AG10803 (cell line): ENCODE results near the gene FBRSL1.
A peak's percentile ranks its signal among the peaks of the same experiment; 100 is the strongest.

ENCODE experiments used
- DNase-seq: peaks from one replicate; pipeline ENCODE4 v3.0.0; 2010; ENCODE audit warnings: low read depth
- H3K4me3 ChIP-seq: 2 replicates; pipeline ENCODE4 v1.5.1; 2011; ENCODE audit warnings: mild to moderate bottlenecking, low read length, control low read depth
- CTCF ChIP-seq: conservative IDR thresholded peaks from 2 replicates; pipeline ENCODE4 v1.5.1; 2011; ENCODE audit warnings: mild to moderate bottlenecking, low read length, control low read depth, inconsistent platforms

FBRSL1 gene

GRCh38 chr12:132485619-132486018 is 4.3 kb upstream of the FBRSL1 start:
- no peak for DNase-seq
- TF ChIP-seq CTCF, result no peak
- no peak overlapping the region for H3K4me3 ChIP-seq

- no peak for DNase-seq
Observed at GRCh38 chr12:132486168-132486567, 3.8 kb upstream of the FBRSL1 start.

GRCh38 chr12:132486576-132486975 is 3.4 kb upstream of the FBRSL1 start:
- H3K4me3 ChIP-seq, result no peak overlapping the region
- no peak for TF ChIP-seq CTCF
- DNase-seq, result no peak

More at GRCh38 chr12:132486168-132486567, 3.8 kb upstream of the FBRSL1 start:
- H3K4me3 ChIP-seq, result no peak overlapping the region
- no peak for TF ChIP-seq CTCF

- no peak overlapping the region for H3K4me3 ChIP-seq
- DNase-seq, result no peak
- no peak for TF ChIP-seq CTCF
Observed at GRCh38 chr12:132487311-132487741, 2.6 kb upstream of the FBRSL1 start.

- H3K4me3 ChIP-seq, result no peak overlapping the region
- no peak for TF ChIP-seq CTCF
- DNase-seq, result no peak
Observed at GRCh38 chr12:132488127-132489077, 1.5 kb upstream of the FBRSL1 start.

- TF ChIP-seq CTCF, result no peak
- H3K4me3 ChIP-seq, result peak overlapping the region; percentile 41
- no peak for DNase-seq
Observed at GRCh38 chr12:132489078-132489601, 811 bp upstream of the FBRSL1 start.
